ENCODE data around the gene IGFL2.

DNA sequence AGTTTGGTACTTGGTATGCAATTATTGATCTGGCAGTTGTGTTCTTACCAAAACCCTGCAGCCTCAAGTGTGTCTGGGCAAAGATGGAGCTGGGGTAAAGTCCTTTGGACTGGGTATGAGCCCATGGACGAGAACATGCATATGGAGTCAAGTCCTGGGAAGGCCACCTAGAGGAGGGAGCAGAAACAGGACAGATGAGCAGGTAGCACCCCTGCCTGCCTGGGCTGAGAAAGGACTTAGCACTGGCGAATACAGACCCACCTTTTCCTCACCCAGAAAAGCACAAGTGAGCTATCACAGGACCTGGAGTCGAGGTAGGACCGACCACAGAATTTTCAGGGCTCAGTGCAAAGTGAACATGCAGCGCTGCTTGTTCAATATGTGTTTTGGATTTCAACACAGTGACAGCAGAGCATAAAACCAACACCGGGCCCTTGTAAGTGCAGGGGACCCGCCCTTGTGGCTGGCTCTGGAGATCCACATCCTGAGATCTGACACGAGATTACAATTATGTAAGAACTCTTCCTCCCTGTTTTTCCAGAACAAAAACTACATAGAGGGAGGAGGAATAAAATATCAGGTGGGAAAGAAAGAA lies 25.9 kb downstream of the IGFL2 start:
- TF ChIP-seq, protein P1, sequence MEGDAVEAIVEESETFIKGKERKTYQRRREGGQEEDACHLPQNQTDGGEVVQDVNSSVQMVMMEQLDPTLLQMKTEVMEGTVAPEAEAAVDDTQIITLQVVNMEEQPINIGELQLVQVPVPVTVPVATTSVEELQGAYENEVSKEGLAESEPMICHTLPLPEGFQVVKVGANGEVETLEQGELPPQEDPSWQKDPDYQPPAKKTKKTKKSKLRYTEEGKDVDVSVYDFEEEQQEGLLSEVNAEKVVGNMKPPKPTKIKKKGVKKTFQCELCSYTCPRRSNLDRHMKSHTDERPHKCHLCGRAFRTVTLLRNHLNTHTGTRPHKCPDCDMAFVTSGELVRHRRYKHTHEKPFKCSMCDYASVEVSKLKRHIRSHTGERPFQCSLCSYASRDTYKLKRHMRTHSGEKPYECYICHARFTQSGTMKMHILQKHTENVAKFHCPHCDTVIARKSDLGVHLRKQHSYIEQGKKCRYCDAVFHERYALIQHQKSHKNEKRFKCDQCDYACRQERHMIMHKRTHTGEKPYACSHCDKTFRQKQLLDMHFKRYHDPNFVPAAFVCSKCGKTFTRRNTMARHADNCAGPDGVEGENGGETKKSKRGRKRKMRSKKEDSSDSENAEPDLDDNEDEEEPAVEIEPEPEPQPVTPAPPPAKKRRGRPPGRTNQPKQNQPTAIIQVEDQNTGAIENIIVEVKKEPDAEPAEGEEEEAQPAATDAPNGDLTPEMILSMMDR (IDR thresholded peaks at IDR 0.05; ENCODE audit: borderline replicate concordance, extremely low read depth, low read length, poor library complexity, severe bottlenecking), result no peak
- no peak for TF ChIP-seq EZH2 (IDR thresholded peaks at IDR 0.05; ENCODE audit: borderline replicate concordance, low read depth, low read length, severe bottlenecking)

Measured in DND-41 (cell line).